Jurkat, Clone E6-1 (cell line): ENCODE measurements around the gene RNLS.

Experiments
- DNase-seq: peaks from one replicate; pipeline ENCODE4 v3.0.0-alpha.2; 2011; ENCODE audit warnings: low read depth, low spot score
- H3K4me3 ChIP-seq: 2 replicates; pipeline ENCODE4 v1.5.1; 2011; ENCODE audit warnings: mild to moderate bottlenecking, low read length, control low read depth, moderate library complexity

The RNLS gene

DNA sequence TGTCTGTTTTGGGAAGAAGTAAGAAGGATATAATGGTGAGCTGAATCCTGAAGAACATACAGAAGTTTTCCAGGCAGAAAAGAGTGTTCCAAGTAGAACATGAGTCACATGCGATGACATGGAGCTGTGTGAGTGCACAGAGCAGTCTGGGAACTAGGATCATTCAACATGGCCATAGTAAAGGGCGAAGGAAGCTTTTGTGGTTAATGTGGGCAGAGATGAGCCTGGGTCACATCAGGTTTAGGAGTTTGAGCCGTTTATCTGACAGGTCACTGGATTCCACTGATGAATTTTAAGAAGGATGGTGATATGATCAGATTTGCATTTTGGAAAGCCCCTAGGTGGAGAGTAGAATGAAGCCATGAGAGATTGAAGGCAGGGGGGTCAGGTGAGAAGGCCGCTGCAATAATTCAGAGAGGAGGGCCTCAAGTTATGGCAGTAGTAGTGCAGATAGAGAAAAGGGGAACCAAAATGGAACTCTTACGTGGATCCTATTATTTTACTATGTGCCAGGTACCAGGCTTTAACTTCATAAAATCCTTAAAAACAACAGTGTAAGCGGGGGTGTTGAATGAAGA is 171.3 kb downstream of the RNLS start:
- no peak for DNase-seq
- H3K4me3 ChIP-seq = no peak overlapping the region

DNA sequence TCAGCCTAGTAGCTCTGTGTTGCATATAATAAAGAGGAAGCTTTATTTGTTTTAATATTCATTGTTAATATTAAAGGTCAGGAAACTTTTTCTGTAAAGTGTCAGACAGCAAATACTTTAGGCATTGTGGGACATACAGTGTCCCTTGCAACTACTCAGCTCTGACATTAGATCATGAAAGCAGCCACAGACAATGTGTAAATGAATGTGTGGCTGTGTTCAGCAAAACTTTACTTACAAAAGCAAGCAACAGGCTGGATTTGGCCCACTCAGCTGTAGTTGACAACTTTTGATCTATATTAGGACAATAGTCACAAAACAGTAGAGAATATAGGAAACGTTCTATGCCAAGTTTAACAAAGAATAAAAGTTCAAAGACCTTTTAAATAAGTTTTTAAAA is 173.3 kb downstream of the RNLS start:
- DNase-seq = no peak
- no peak overlapping the region for H3K4me3 ChIP-seq

DNA sequence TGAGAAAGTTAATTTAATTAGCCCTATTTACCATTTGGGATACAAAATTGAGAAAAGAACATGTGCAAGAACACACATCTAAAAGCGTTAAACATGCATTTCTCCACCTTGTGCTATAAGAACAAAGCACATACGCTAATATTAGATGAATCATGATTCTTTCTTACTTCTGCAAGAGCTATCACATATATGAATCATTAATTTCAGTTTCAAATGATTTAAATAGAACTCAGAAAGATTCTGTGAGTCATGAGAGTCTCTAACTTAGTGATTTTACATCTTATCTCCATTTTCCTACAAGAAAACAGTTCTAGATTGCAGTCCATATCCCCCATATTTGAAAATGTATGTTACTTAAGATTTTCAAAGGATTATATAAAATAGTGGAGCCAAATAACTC is 173.9 kb downstream of the RNLS start:
- no peak overlapping the region for H3K4me3 ChIP-seq
- no peak for DNase-seq

DNA sequence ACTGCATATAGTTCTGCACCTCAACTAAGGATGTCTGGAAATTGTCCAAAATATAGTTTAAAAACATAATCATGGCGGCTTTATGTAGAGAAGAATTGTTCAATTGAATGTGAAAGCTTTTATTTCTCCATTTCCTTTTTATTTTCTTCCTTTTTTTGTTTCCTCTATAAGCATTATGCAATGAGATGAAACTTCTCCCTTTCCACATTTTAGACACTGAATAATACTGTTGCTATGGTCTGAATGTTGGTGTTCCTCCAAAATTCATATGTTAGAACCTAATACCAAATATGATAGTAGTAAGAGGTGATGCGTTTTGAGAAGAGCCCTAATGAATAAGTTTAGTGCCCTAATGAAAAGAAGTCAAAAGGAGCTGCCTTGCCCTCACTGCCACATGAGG is 175.0 kb downstream of the RNLS start:
- no peak overlapping the region for H3K4me3 ChIP-seq

DNA sequence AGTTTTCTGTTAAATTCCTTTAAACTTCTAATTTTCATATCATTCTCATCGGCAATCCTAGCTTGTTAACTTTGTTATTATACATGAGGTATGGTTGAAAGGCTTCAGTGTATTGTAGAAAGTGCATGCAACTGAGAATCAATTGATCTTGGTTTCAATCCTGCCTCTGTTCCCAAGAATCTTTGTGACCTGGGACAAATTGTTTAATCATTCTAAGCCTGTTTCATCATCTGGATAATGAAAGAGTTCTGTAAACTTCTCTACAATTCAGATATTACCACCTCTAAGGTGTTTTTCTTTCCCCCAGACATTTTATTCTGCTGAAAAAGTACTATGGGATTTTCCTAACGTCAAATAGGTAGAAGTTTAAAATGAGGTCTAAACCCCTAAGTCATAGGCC is 179.0 kb downstream of the RNLS start:
- H3K4me3 ChIP-seq = no peak overlapping the region
- DNase-seq = no peak

More for the DNA sequence above, 175.0 kb downstream of the RNLS start:
- no peak for DNase-seq

DNA sequence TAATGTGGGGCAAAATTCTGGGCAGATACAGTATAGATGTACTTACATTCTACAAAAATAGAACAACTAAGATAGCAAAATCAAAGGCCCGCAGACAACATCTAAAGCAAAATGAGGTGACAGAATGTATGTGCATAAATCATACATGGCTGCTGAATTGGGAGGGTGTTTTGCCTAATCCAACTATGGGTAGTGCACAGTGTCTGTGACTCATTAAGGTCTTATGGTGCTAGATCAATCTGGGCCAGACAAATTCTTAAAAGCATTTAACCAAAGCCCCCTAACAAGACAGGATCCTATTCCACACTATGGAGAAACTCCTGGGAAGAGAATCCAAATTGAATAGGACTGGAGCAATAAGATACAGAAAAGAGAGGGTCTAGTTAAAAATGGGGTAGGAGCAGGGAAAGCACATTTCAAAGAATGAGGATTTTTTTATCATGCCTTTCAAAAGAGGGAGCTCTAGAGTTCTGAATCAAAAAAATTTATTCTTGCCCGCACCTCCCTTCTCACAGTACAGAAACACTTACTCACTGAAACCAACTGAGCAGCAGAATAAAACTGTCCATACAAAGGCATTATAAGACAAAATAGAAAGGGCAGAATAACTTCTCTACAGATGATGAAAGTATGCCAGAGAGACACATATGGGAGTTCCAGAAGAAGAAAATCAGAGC is 181.3 kb downstream of the RNLS start:
- H3K4me3 ChIP-seq = no peak overlapping the region
- no peak for DNase-seq

DNA sequence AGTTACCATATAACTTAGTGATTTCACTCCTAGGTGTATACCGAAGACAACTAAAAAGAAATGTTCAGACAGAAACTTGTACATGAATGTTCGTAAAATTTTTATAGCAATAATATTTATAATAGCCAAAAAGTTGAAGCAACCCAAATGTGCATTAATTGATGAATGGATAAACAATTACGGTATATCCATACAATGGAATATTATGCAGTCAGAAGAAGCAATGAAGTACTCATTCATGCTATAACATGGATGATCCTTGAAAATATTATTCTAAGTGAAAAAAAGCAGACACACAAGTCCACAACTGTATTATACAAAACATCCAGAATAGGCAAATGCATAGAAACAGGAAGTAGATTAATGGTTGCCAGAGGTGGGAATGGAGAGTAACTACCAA is 183.9 kb downstream of the RNLS start:
- no peak overlapping the region for H3K4me3 ChIP-seq
- DNase-seq = no peak

DNA sequence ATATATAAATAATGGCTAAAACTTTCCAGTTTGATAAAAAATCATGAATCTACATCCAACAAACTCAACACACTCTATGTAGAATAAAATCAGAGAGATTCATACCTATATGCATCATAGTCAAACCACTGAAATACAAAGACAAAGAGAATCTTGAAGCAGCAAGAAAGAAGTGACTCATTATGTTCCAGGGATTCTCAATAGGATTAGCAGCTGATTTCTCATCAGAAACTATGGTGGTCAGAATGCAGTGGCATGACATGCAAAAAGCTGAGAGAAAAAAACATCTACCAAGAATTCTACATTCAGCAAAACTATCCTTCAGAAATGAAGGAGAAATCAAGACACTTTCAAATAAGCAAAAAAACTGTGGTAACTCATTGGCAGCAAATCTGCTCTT is 187.4 kb downstream of the RNLS start:
- H3K4me3 ChIP-seq = no peak overlapping the region
- no peak for DNase-seq

DNA sequence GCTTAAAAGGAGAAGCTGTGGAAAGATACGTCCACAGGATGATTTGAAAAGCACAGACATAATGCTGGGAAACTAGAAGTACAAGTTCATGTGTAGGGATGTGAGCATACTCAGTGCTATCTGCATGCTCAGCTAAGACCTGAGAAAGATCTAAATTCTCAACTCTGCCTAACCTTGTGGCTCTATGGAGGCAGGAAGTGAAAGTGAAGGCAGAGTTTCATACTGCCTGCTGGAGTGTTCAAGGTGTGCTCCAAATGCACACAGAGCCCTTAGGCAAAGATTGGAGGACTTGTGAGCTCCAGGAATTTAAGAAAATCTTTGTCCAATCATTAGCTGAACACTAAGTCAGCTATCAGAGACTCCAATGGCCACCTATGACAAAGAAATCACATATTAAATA is 190.9 kb downstream of the RNLS start:
- peak; percentile 70 for DNase-seq
- H3K4me3 ChIP-seq = no peak overlapping the region

DNA sequence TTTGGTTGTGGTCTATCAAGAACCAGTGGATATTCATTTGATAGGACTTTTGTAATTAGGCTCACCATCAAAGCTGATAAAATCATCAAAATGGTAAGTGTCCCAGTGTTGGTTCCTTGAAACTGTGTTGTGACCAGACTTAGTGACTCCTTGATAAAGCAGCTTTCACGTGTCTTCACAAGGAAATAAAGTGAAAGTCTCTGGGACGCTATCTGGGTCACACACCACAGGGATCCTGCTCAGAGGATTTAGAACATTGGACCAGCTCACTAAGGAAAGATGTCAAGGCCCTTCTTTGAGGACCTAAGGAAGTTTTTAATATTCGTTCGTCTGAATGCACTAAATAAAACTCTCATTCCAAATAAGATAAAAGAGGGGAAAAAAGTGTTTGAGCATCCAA is 193.1 kb downstream of the RNLS start:
- DNase-seq = no peak
- no peak overlapping the region for H3K4me3 ChIP-seq

DNA sequence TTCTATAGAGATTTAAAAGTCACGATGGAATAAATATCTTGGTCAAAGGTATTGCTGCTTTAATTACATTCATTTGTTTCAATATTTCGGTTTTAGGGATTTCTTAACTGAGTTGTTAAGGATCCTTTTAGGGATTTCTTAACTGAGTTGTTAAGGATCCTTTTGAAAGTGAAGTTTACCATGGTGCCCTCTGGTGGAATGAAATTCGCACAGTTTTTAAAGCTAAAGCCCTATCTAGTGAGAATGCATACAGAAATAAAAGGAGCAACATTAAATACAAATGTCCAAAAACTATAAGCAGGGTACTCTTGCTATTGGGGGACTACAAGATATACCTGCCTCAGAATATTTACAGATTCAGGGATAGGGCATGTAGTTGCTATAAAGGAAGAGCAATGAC is 193.7 kb downstream of the RNLS start:
- no peak overlapping the region for H3K4me3 ChIP-seq
- DNase-seq = peak; percentile 85

DNA sequence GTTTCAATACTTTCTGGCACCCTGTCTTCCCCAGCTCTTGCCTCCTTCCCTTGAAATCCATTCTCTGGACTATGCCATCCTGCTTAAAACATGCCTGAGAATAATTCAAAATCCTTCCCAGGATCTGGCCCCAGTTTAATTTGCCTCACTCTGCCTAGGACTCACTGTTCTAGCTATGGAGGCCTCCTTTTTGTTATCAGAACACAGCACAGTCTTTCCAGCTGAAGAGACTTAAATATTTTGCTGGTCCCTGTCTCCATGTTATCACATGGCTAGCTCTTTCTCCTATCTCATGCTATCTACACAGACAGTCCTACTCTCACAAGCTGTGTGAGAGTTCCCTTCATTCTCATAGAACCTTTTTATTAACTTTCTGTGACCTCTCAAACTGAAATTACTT is 194.8 kb downstream of the RNLS start:
- no peak overlapping the region for H3K4me3 ChIP-seq
- DNase-seq = no peak

DNA sequence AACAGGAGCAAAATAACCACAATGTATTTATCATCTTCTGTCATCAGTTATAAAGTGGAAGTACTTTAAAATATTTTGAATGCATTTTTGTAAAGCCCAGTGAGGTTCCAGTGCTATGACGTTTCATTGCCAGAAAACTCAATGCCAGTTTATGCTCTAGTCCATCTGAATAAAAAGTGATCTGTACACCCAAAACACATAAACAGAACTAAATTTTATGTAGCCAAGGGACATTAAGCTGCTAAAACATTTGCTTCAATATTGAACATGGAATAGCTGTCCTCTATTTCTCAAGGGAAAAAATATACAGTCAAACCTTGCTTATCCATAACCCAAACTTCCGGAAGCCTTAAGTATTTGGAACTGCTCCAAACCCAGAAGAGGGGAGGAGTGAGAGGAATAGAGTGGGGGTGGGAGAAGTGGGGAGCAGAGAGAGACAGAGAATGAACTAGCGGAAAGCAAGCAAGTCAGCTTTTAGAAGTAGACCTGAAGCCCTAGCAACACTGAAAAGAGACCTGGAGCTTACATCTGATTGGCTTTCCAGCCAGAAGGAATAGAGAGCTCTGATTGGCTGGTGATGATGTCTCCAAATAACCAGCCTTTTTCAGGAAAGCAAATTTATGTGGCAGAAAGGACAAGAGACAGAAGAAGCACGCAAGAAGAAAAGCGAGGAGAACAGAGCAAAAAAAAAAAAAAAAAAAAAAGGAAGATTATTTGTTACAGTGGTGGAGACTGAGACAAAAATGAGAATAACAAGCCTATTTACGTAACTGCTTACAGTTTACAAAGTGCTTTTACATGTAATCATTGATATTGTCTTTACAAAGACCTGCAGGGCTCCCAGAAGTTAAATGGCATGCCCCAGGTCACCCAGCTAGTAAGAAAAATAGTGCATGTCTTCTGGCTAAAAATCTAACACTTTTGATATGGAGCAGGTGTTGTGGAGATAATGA is 196.0 kb downstream of the RNLS start:
- peak; percentile 99 for DNase-seq
- peak overlapping the region; percentile 37 for H3K4me3 ChIP-seq

DNA sequence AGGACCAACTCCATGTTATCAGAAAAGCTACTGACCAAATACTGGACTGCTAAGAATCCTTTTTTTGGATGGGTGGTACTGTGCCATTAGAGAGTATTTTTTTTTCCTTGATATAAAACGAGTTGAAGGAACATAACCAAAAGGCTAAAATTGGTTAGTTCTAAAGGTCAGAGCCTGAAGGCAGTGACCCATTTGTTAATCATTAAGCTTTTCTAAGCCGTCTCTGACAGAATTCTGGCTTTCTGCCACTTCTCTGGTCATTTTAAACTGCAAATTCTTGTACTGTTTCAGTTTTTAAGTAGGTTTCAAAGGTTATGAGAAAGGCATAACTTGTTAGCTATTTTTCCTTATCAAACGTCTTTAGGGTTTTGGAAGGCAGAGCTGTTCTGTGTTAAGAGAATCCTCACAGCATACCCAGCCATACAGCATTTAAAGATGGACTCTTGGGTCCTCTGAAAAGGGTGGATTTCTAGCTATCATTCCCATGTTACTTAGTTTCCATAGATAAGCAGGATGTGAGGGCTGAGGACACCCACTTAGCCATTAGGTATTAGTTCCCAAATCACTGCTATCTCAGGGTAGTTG is 196.8 kb downstream of the RNLS start:
- no peak for DNase-seq
- peak overlapping the region; percentile 37 for H3K4me3 ChIP-seq

DNA sequence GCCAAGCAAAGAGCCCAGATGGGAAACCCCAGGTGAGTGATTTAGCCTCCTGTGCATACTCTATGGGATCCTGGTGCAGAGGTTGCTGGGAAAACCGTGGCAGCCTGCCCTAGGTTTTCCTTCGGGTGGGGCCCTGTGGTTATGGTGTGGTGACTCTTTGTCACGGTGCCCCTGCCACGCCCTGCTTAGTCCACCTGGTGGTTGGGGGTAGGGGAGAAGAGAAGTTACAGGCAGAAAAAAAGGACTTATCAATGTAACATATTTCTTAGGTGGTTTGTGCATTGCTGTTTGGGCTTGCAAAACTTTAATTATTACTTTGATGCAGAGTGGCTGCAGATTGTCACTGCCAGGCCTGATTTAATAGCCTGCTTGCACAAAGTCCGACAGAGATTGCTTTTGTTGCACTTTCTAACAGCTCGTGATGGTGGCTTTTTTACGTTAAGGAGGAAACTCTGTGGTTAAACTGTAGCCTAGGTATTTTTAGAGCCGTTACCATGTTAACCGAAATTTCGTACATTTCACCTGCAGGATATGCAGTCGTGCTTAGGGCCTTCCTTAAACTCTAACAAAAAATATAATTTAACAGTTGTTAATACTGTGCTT is 197.4 kb downstream of the RNLS start:
- peak; percentile 98 for DNase-seq
- H3K4me3 ChIP-seq = peak overlapping the region; percentile 37

DNA sequence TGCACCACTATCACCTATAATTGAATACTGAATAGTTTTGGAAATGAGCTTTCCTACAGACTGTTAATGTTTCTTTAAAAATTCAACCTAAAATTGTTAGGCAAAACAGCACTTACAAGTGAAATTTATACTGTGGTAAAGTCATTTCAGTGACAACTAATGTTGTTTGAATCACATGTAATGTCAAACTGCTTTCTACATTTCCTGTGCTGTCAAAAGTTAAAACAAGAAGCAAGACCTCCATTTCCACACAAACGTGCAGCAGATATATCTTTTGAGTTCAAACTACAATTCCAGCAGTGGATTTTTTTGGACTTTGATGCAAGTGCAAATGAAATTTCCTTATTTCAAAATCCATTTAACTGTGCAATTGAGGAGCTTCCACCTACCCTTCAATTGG is 199.8 kb downstream of the RNLS start:
- H3K4me3 ChIP-seq = no peak overlapping the region
- no peak for DNase-seq

DNA sequence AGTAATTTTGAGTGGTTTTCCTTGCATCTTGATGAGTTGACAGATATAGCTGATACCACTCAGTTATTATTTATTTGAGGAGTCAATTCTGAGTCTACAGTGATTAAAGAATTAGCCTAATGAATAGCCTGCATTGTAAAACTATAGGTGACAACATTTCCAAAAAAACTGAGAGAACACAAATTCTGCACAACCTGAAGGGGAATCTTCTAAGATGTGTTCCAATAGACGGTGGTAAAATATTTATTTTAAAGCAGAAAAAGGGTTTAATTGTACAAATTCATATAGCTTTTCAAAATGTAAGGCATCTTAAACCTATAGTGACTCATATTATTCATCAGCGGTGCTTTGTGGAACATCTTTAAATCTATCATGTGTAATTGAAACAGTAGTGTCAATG is 200.4 kb downstream of the RNLS start:
- no peak overlapping the region for H3K4me3 ChIP-seq
- DNase-seq = no peak

DNA sequence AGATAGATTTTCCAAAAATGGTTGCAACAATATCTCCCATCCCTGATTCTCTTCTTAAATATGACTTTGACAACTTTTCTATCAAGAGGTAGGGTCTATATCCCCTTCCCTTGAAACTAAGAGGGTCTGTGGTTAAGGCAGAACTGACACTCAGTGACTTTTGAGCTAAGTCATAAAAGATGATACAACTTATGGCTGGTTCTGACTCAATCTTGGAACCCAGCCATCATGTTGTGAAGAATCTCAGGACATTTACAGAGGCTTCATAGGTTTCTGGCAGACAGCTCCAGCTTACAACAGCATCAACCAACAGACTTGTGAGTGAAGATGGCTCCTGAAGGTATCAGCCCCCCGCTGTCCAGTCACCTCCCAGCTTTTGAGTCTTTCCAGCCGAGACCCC is 203.5 kb downstream of the RNLS start:
- no peak overlapping the region for H3K4me3 ChIP-seq
- DNase-seq = no peak

DNA sequence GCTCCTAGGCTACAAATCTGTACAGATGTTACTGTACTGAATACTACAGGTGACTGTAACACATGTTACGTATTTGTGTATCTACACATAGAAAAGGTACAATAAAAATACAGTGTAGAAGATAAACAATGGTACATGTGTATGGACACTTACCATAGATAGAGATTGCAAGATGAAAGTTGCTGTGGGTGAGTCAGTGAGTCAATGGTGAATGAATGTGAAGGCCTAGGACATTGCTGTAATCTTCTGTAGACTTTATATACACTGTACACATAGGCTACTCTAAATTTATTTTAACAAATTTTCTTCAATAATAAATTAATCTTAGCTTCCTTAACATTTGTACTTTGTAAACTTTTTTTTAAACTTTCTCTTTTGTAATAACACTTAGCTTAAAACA is 205.6 kb downstream of the RNLS start:
- no peak for DNase-seq
- no peak overlapping the region for H3K4me3 ChIP-seq
